ENCODE data around the gene OR2S2.

GRCh38 chr9:35930989-35931388 lies 27.0 kb downstream of the OR2S2 start:
- TF ChIP-seq POLR2A (IDR thresholded peaks at IDR 0.05; ENCODE audit: low read length) (no peak), GATA1 (IDR thresholded peaks at IDR 0.05; ENCODE audit: low read depth, low read length) (no peak)
